GM23248 (cell line): ENCODE data around the gene CCL11. TPM values are rescaled to one million over a fixed set of nuclear protein-coding genes. Genes with fewer than 3 reads are reported as not detected.
"Not testable (repeated sequence)": the region's sequence is repeated elsewhere in the genome, so short reads cannot be mapped to it uniquely, and the experiment has no call there.

Experiments used
- DNase-seq: peaks from one replicate; pipeline ENCODE4 v3.0.0-alpha.2; 2015
- H2AFZ ChIP-seq: fragments of 200-600 bp; sonication (generic); 2 replicates; pipeline ENCODE4 v1.6.1; 2016; ENCODE audit warnings: antibody characterized with exemption
- H3F3A ChIP-seq: fragments of 200-600 bp; sonication (generic); 2 replicates; pipeline ENCODE4 v1.6.1; 2016; ENCODE audit warnings: mild to moderate bottlenecking, antibody characterized with exemption, mixed run types; ENCODE audit not compliant: insufficient read depth
- H3K27ac ChIP-seq: fragments of 200-600 bp; sonication (generic); 2 replicates; pipeline ENCODE4 v1.5.1; 2016; ENCODE audit warnings: mild to moderate bottlenecking
- H3K27me3 ChIP-seq: fragments of 200-600 bp; sonication (generic); replicated peaks from 2 replicates; pipeline ENCODE4 v1.6.1; 2016; ENCODE audit warnings: mild to moderate bottlenecking; ENCODE audit not compliant: insufficient read depth
- H3K36me3 ChIP-seq: fragments of 200-600 bp; sonication (generic); 2 replicates; pipeline ENCODE4 v1.6.1; 2016; ENCODE audit warnings: low read depth, mild to moderate bottlenecking
- H3K4me1 ChIP-seq: fragments of 200-600 bp; sonication (generic); 2 replicates; pipeline ENCODE4 v1.6.1; 2016; ENCODE audit warnings: mild to moderate bottlenecking; ENCODE audit not compliant: insufficient read depth
- H3K4me2 ChIP-seq: fragments of 200-600 bp; sonication (generic); one replicate; pipeline ENCODE4 v1.6.1; 2016; ENCODE audit warnings: mild to moderate bottlenecking; ENCODE audit not compliant: unreplicated experiment
- H3K4me3 ChIP-seq: fragments of 200-600 bp; sonication (generic); 2 replicates; pipeline ENCODE4 v1.5.1; 2016; ENCODE audit warnings: mild to moderate bottlenecking
- H3K79me2 ChIP-seq: fragments of 200-600 bp; sonication (generic); 2 replicates; pipeline ENCODE4 v1.6.1; 2016; ENCODE audit warnings: mild to moderate bottlenecking; ENCODE audit not compliant: insufficient read depth
- H3K9ac ChIP-seq: fragments of 200-600 bp; sonication (generic); 2 replicates; pipeline ENCODE4 v1.6.1; 2016; ENCODE audit warnings: mild to moderate bottlenecking
- H3K9me2 ChIP-seq: fragments of 200-600 bp; sonication (generic); 2 replicates; pipeline ENCODE4 v1.6.1; 2016; ENCODE audit warnings: mixed run types, mild to moderate bottlenecking, moderate library complexity; ENCODE audit not compliant: insufficient read depth
- H3K9me3 ChIP-seq: fragments of 200-600 bp; sonication (generic); one replicate; pipeline ENCODE4 v1.6.1; 2017; ENCODE audit warnings: low read depth
- H4K20me1 ChIP-seq: fragments of 200-600 bp; sonication (generic); 2 replicates; pipeline ENCODE4 v1.6.0; 2016; ENCODE audit not compliant: insufficient read depth
- EZH2 ChIP-seq: fragments of 200-600 bp; sonication (generic); IDR thresholded peaks from 2 replicates; pipeline ENCODE4 v1.6.1; 2018; ENCODE audit warnings: antibody characterized with exemption, mild to moderate bottlenecking; ENCODE audit not compliant: insufficient read depth, poor library complexity, severe bottlenecking
- EZH2phosphoT487 ChIP-seq: fragments of 200-600 bp; sonication (generic); IDR thresholded peaks from 2 replicates; pipeline ENCODE4 v1.6.1; 2018; ENCODE audit warnings: antibody characterized with exemption, moderate library complexity, mild to moderate bottlenecking, low read depth; ENCODE audit not compliant: insufficient read depth
- WGBS, 2 experiments: methylation state at CpG; one replicate each; pipeline ENCODE4 v1.1.6; 2015 to 2017; ENCODE audit warnings: low lambda C conversion rate in 2 of 2, low coverage in 1 of 2; ENCODE audit errors: missing lambda C conversion rate in 2 of 2; 5-methylcytosine and 5-hydroxymethylcytosine counted together
- in situ Hi-C: fragments of 300-500 bp; cut with MboI; formaldehyde crosslinking; loops from 2 replicates; pipeline ENCODE4 v1.15.0; 2020
- polyA plus RNA-seq: library from polyadenylated mRNA; unstranded; fragments of >200 nt; fragmentation: Nextera tagmentation; extraction: Ambion mirVana; gene quantifications from 2 replicates; pipeline ENCODE4 v1.2.1, GENCODE V29; 2016
- total RNA-seq: library from RNA; depleted of rRNA; stranded (reverse); fragments of >200 nt; shearing (Covaris generic); gene quantifications from 2 replicates; pipeline ENCODE4 v1.2.3, GENCODE V29; 2014

CCL11 gene
- total and polyA plus RNA-seq, 2 experiments from 2014 or later: not detected

DNA sequence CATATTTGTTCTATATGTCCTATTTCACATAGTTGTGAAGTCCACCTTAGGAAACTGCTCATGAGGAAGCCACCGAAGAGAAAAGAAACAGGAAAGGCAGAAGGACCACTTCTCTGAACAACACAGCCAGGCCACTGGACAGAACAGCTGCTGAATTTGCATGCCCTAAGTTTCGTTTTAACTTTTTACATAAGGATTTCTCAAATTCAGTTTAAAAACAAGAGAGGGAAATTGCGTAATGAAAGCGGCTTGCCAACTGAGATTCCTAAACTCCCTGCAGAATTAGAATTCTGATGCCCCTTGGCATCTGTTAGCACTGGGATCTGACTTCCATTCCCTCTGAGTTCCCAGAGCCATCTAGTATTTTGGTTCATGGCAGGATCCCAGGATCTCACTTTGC, 28.7 kb downstream of the CCL11 start:
- Histone ChIP-seq H3K4me2 (peak overlapping the region; percentile 48), H3K9ac (no peak overlapping the region)

DNA sequence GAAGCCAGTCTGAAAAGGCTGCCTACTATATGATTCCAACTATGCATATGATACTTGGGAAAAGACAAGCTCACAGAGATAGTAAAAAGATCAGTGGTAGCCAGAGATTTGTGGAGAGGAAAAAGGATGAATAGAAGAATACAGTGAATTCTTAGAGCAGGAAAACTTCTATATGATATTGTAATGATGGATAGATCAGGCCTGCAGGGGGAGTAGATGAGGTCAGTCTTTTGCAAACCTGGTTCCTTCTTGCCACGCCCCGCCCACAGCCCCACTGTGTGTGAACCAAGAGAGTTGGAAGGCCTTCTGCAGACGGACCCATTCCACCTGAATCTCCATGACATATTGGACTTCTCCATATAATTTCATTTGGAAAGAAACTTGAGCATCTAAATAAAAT, 32.9 kb downstream of the CCL11 start:
- no peak overlapping the region for H3K4me2 ChIP-seq
- H4K20me1 ChIP-seq: no peaks in the 10 kb centered on the region
- no peaks in the 10 kb centered on the region for H3K9me3 ChIP-seq
- no peak overlapping the region for H3K4me3 ChIP-seq
- in situ Hi-C loops: no loop called here
- H2AFZ ChIP-seq: no peak overlapping the region
- no peak for DNase-seq
- H3K9me2 ChIP-seq: no peaks in the 10 kb centered on the region
- peaks cover 11% of the 10 kb centered on the region for H3F3A ChIP-seq
- H3K9ac ChIP-seq: no peak overlapping the region
- no peaks in the 10 kb centered on the region for H3K27me3 ChIP-seq
- no peaks in the 10 kb centered on the region for H3K79me2 ChIP-seq
- H3K4me1 ChIP-seq: peaks cover 9% of the 10 kb centered on the region
- WGBS, 2 experiments: 77 to 79% methylated on average over 3 of the region's 3 CpGs
- TF ChIP-seq EZH2: no peak
- no peak for TF ChIP-seq EZH2phosphoT487
- H3K36me3 ChIP-seq: no peaks in the 10 kb centered on the region
- H3K27ac ChIP-seq: no peak overlapping the region

More for the DNA sequence above, 28.7 kb downstream of the CCL11 start:
- Histone ChIP-seq H3K27me3 (no peaks in the 10 kb centered on the region), H3K4me3 (no peak overlapping the region), H3K9me2 (no peaks in the 10 kb centered on the region), H3K79me2 (no peaks in the 10 kb centered on the region), H4K20me1 (no peaks in the 10 kb centered on the region), H3K36me3 (no peaks in the 10 kb centered on the region), H3K27ac (no peak overlapping the region), H3F3A (peaks cover 17% of the 10 kb centered on the region), H3K9me3 (no peaks in the 10 kb centered on the region), H2AFZ (peak overlapping the region; percentile 36; the same call in 1 of the 2 replicates), H3K4me1 (peaks cover 14% of the 10 kb centered on the region)
- 10 to 20% methylated on average over 4 of the region's 4 CpGs for WGBS, 2 experiments
- in situ Hi-C loops: no loop called here
- TF ChIP-seq EZH2 (no peak), EZH2phosphoT487 (no peak)
- peak; percentile 59 for DNase-seq

DNA sequence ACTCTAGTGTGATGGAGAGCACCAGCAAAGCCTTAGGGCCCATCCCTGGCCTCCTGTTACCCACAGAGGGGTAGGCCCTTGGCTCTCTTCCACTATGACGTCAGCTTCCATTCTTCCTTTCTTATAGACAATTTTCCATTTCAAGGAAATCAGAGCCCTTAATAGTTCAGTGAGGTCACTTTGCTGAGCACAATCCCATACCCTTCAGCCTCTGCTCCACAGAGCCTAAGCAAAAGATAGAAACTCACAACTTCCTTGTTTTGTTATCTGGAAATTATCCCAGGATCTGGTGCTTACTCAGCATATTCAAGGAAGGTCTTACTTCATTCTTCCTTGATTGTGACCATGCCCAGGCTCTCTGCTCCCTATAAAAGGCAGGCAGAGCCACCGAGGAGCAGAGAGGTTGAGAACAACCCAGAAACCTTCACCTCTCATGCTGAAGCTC, 33.5 kb downstream of the CCL11 start, which contains the start of gene CCL8:
TSS of gene CCL8 (plus strand) at position 397 of the 445 bp plus-strand sequence. CDS start 67 bp downstream, outside the sequence.
- no peaks in the 10 kb centered on the region for H3K9me2 ChIP-seq
- no peak within 1 kb of the TSS for H3K4me3 ChIP-seq
- H2AFZ ChIP-seq: no peak within 1 kb of the TSS
- WGBS, 2 experiments: 26 to 29% methylated on average over 2 of the region's 2 CpGs
- no peak within 1 kb of the TSS for H3K4me2 ChIP-seq
- no peaks in the 10 kb centered on the region for H3K79me2 ChIP-seq
- no peaks in the 10 kb centered on the region for H4K20me1 ChIP-seq
- in situ Hi-C loops: no loop called here
- H3K36me3 ChIP-seq: no peaks in the 10 kb centered on the region
- H3K27me3 ChIP-seq: no peaks in the 10 kb centered on the region
- TF ChIP-seq EZH2phosphoT487 (no peak), EZH2 (no peak)
- no peaks in the 10 kb centered on the region for H3K9me3 ChIP-seq
- no peak for DNase-seq
- peaks cover 6% of the 10 kb centered on the region; the same call in 1 of the 2 replicates for H3F3A ChIP-seq
- H3K27ac ChIP-seq: no peak within 1 kb of the TSS
- H3K4me1 ChIP-seq: peaks cover 8% of the 10 kb centered on the region
- no peak within 1 kb of the TSS for H3K9ac ChIP-seq

DNA sequence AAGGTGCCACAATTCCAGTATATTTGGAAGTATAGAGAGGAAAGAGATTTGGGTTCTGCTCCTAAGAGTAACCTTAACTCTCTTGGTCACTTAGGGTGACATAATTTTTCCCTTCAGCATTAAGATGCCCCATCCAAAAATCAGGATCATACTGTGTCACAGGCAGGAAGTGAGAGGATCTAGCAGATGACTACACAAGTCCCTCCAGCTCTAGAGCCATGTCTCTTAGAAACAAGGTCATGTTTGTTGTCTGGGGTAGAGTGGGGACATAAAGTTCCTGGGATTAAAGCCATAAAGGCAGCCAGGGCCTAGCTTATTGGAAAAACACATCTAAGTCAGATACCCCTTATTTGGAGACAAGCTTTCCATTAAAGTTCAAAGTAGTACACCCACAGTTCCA, 36.4 kb downstream of the CCL11 start:
- no peak overlapping the region for H3K27ac ChIP-seq
- no peaks in the 10 kb centered on the region for H3K36me3 ChIP-seq
- no peaks in the 10 kb centered on the region for H3K4me1 ChIP-seq
- no peaks in the 10 kb centered on the region for H3F3A ChIP-seq
- no peaks in the 10 kb centered on the region for H3K9me3 ChIP-seq
- no peaks in the 10 kb centered on the region for H3K27me3 ChIP-seq
- no peaks in the 10 kb centered on the region for H3K79me2 ChIP-seq
- H4K20me1 ChIP-seq: no peaks in the 10 kb centered on the region
- no peak overlapping the region for H2AFZ ChIP-seq
- no peak overlapping the region for H3K4me3 ChIP-seq
- H3K9me2 ChIP-seq: no peaks in the 10 kb centered on the region
- TF ChIP-seq EZH2phosphoT487: no peak
- TF ChIP-seq EZH2: no peak
- H3K9ac ChIP-seq: no peak overlapping the region
- DNase-seq: no peak
- in situ Hi-C loops: no loop called here
- H3K4me2 ChIP-seq: no peak overlapping the region

DNA sequence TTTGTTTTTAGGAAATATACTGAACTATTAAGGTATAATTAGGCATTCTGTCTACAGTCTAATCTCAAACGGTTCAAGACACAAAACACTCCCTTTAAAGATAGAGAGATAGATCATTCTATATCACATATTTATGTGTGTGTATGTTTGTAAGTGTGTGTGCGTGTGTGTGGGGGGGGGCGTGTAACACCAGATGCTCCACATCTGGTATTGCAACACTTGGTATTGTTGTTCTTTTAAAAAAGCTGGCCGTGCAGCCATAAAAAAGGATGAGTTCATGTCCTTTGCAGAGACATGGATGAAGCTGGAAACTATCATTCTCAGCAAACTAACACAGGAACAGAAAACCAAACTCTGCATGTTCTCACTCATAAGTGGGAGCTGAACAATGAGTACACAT, 42.0 kb downstream of the CCL11 start:
- H3K4me3 ChIP-seq, H2AFZ ChIP-seq, H3K79me2 ChIP-seq, in situ Hi-C loops, H3K4me2 ChIP-seq, H3K9me3 ChIP-seq, H3K9ac ChIP-seq, H4K20me1 ChIP-seq, H3K27ac ChIP-seq, H3F3A ChIP-seq, H3K36me3 ChIP-seq, H3K4me1 ChIP-seq, H3K9me2 ChIP-seq, H3K27me3 ChIP-seq: not testable (repeated sequence)
- peak; percentile 46 for DNase-seq
- 11 to 14% methylated on average over 4 of the region's 4 CpGs for WGBS, 2 experiments
